Measurements from ENCODE around the gene CNKSR2.
A peak's percentile ranks its signal among the peaks of the same experiment; 100 is the strongest.

Gene CNKSR2

DNA sequence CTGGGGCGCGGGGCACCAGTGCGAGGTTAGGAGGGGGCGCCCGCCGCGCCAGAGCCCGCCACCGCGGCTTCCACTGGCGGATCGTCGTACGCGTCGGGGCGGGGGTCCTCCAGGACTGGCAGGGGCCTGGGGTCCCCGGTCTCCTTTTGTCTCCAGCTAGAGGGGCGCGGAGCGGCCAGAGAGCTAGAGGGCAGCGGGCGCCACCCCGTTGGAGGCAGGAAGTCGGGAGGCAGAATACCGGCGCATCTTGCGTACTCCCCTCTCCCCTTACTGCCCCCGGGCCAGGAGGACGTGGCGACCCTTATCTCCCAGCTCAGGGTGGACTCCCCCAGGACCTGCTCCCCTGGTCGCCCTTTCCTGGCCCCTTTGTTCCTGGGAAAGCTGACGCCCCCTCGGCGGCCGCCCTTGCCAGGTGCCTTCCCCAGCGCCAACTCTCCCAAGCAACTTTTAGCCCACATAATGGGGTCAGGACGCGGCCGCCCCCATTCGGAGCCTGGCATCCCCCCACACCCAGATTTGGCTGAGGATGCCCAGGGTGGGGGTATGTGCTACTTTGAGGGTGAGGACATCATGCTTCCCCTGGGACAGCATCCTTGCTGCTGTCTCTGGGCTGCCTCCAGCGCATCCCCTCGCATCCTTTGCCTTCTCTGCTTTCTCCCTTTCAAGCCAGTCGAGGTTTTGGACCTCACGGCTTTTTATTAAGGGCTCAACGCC, 933 bp downstream of the CNKSR2 start:
- no peak overlapping the region; the same call in 1 of the 2 replicates for H3K4me3 ChIP-seq (ENCODE audit: control insufficient read depth, low read depth, low read length)
- no peak for TF ChIP-seq CTCF (IDR thresholded peaks at IDR 0.05; ENCODE audit: control insufficient read depth, insufficient read depth, low read depth, low read length, missing control alignments)
- no peak for DNase-seq (ENCODE audit: low read depth)

GRCh38 chrX:21375708-21376009, 1.4 kb downstream of the CNKSR2 start:
- no peak overlapping the region for H3K4me3 ChIP-seq (ENCODE audit: control insufficient read depth, low read depth, low read length)
- TF ChIP-seq CTCF (IDR thresholded peaks at IDR 0.05; ENCODE audit: control insufficient read depth, insufficient read depth, low read depth, low read length, missing control alignments): no peak
- no peak for DNase-seq (ENCODE audit: low read depth)

- no peak for TF ChIP-seq CTCF (IDR thresholded peaks at IDR 0.05; ENCODE audit: control insufficient read depth, insufficient read depth, low read depth, low read length, missing control alignments)
- no peak for DNase-seq (ENCODE audit: low read depth)
- no peak overlapping the region for H3K4me3 ChIP-seq (ENCODE audit: control insufficient read depth, low read depth, low read length)
These were observed 2.4 kb downstream of the CNKSR2 start for GRCh38 chrX:21376636-21377035.

- DNase-seq (ENCODE audit: low read depth): no peak
- TF ChIP-seq CTCF (IDR thresholded peaks at IDR 0.05; ENCODE audit: control insufficient read depth, insufficient read depth, low read depth, low read length, missing control alignments): no peak
- H3K4me3 ChIP-seq (ENCODE audit: control insufficient read depth, low read depth, low read length): no peak overlapping the region
These were observed 5.8 kb downstream of the CNKSR2 start for GRCh38 chrX:21379991-21380390.

DNA sequence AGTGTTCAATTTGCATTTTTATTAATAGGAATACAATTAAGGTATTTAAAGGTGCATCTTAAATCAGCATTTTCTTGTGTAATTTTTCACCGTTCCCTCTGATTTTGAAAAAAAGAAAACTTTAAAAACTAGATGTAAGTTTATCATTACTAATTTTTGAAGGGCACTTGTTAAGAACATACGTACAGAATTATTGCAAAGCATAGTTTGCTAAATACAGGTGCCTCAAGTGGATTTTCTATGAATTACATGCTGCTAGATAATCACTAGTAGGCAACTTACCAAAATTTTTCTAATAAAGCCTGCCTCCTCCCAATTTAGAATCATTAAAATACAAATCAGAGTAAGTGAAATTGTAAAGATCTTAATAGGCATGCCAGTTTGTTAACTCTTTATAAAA, 8.5 kb downstream of the CNKSR2 start:
- peak; percentile 23 for TF ChIP-seq CTCF (IDR thresholded peaks at IDR 0.05; ENCODE audit: control insufficient read depth, insufficient read depth, low read depth, low read length, missing control alignments)
- H3K4me3 ChIP-seq (ENCODE audit: control insufficient read depth, low read depth, low read length): no peak overlapping the region
- no peak for DNase-seq (ENCODE audit: low read depth)

- H3K4me3 ChIP-seq (ENCODE audit: control insufficient read depth, low read depth, low read length): no peak overlapping the region
- no peak for DNase-seq (ENCODE audit: low read depth)
- no peak for TF ChIP-seq CTCF (IDR thresholded peaks at IDR 0.05; ENCODE audit: control insufficient read depth, insufficient read depth, low read depth, low read length, missing control alignments)
These were observed 9.3 kb downstream of the CNKSR2 start for GRCh38 chrX:21383546-21383945.

DNA sequence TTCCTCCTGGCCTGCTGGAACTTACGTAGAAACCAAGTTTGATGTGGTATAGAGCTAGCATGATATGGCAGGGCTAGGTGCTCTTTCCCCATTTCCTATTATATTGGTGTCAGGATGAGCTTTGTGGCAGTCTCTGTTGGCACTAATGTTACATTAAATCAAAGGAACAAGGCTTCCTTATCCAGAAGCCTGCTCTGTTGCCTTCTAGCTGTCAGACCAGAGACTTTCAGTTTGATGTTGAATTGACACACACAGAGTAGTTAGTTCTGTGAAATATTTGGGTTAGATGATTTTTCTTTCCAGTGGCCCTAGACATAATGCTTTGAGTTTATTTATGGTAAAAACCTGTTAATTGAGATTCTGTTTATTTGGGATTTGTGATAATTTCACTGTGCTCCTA, 10.0 kb downstream of the CNKSR2 start:
- no peak for DNase-seq (ENCODE audit: low read depth)
- no peak for TF ChIP-seq CTCF (IDR thresholded peaks at IDR 0.05; ENCODE audit: control insufficient read depth, insufficient read depth, low read depth, low read length, missing control alignments)
- H3K4me3 ChIP-seq (ENCODE audit: control insufficient read depth, low read depth, low read length): no peak overlapping the region
